ENCODE results near the gene SMYD3.

GRCh38 chr1:245987219-245987545 lies 519.9 kb downstream of the SMYD3 start:
- TF ChIP-seq EZH2 (IDR thresholded peaks at IDR 0.05; ENCODE audit: borderline replicate concordance, insufficient read depth, low read depth, low read length, poor library complexity, severe bottlenecking) = no peak
- TF ChIP-seq, protein P1, sequence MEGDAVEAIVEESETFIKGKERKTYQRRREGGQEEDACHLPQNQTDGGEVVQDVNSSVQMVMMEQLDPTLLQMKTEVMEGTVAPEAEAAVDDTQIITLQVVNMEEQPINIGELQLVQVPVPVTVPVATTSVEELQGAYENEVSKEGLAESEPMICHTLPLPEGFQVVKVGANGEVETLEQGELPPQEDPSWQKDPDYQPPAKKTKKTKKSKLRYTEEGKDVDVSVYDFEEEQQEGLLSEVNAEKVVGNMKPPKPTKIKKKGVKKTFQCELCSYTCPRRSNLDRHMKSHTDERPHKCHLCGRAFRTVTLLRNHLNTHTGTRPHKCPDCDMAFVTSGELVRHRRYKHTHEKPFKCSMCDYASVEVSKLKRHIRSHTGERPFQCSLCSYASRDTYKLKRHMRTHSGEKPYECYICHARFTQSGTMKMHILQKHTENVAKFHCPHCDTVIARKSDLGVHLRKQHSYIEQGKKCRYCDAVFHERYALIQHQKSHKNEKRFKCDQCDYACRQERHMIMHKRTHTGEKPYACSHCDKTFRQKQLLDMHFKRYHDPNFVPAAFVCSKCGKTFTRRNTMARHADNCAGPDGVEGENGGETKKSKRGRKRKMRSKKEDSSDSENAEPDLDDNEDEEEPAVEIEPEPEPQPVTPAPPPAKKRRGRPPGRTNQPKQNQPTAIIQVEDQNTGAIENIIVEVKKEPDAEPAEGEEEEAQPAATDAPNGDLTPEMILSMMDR (IDR thresholded peaks at IDR 0.05) = no peak
